HG03432 (cell line): ENCODE data around the gene CCDC146.
"Not testable (repeated sequence)": the region's sequence is repeated elsewhere in the genome, so short reads cannot be mapped to it uniquely, and the experiment has no call there.

Source experiments
- ATAC-seq: cut with Tn5 transposase; IDR thresholded peaks from one replicate; pipeline ENCODE4 v1.9.1; 2021; ENCODE audit warnings: mild to moderate bottlenecking, moderate library complexity; ENCODE audit not compliant: unreplicated experiment

Gene CCDC146

GRCh38 chr7:77244222-77244934, 122.0 kb downstream of the CCDC146 start:
- ATAC-seq, result no peak

GRCh38 chr7:77245015-77245755, 122.8 kb downstream of the CCDC146 start:
- no peak for ATAC-seq

GRCh38 chr7:77246026-77246640, 123.7 kb downstream of the CCDC146 start:
- ATAC-seq, result no peak

GRCh38 chr7:77247206-77247850, 124.9 kb downstream of the CCDC146 start:
- peak; percentile 73 for ATAC-seq

GRCh38 chr7:77248154-77248553, 125.7 kb downstream of the CCDC146 start:
- no peak for ATAC-seq

- ATAC-seq, result no peak
Measured at GRCh38 chr7:77252506-77252905, 130.1 kb downstream of the CCDC146 start.

- no peak for ATAC-seq
Measured at GRCh38 chr7:77253151-77253550, 130.7 kb downstream of the CCDC146 start.

GRCh38 chr7:77254429-77254828, 132.0 kb downstream of the CCDC146 start:
- no peak for ATAC-seq

GRCh38 chr7:77254915-77255314, 132.5 kb downstream of the CCDC146 start:
- ATAC-seq, result no peak

GRCh38 chr7:77258014-77258413, 135.6 kb downstream of the CCDC146 start:
- no peak for ATAC-seq

GRCh38 chr7:77258593-77258992, 136.2 kb downstream of the CCDC146 start:
- no peak for ATAC-seq

GRCh38 chr7:77262316-77262715, 139.9 kb downstream of the CCDC146 start:
- ATAC-seq, result no peak

GRCh38 chr7:77265666-77266065, 143.3 kb downstream of the CCDC146 start:
- no peak for ATAC-seq

GRCh38 chr7:77266291-77266794, 143.9 kb downstream of the CCDC146 start:
- peak; percentile 89 for ATAC-seq

GRCh38 chr7:77269360-77270093, 147.1 kb downstream of the CCDC146 start:
- peak; percentile 73 for ATAC-seq

- no peak for ATAC-seq
Measured at GRCh38 chr7:77270094-77270480, 147.7 kb downstream of the CCDC146 start.

- ATAC-seq, result no peak
Measured at GRCh38 chr7:77271766-77272165, 149.4 kb downstream of the CCDC146 start.

- ATAC-seq, result not testable (repeated sequence)
Measured at GRCh38 chr7:77275663-77276062, 153.2 kb downstream of the CCDC146 start.

- no peak for ATAC-seq
Measured at GRCh38 chr7:77276120-77276519, 153.7 kb downstream of the CCDC146 start.

- no peak for ATAC-seq
Measured at GRCh38 chr7:77281780-77282478, 159.5 kb downstream of the CCDC146 start.
